Measurements from ENCODE around the gene PRKAG2. TPM values are rescaled to one million over a fixed set of nuclear protein-coding genes. Genes with fewer than 3 reads are reported as not detected.
"Not testable (repeated sequence)": the region's sequence is repeated elsewhere in the genome, so short reads cannot be mapped to it uniquely, and the experiment has no call there.

Gene PRKAG2
- total and polyA plus RNA-seq, 2 experiments from 2014 or later = 9.1 to 14.9 TPM

- H3F3A ChIP-seq (replicated peaks; ENCODE audit: low read depth); H3K36me3 Mint-ChIP-seq (ENCODE audit: low read depth); H3K79me2 ChIP-seq (replicated peaks; ENCODE audit: insufficient read depth); H3K36me3 ChIP-seq (ENCODE audit: insufficient read depth); ATAC-seq; H3K9me2 ChIP-seq (ENCODE audit: insufficient read depth); H3K27ac Mint-ChIP-seq; DNase-seq (ENCODE audit: low spot score); H4K20me1 ChIP-seq (replicated peaks; ENCODE audit: insufficient read depth); H3K4me1 Mint-ChIP-seq; H3K9me3 Mint-ChIP-seq; H2AFZ ChIP-seq; H3K4me3 ChIP-seq; H3K27ac ChIP-seq (ENCODE audit: low read depth): not testable (repeated sequence)
- peaks cover 38% of the 10 kb centered on the region for H3K27me3 Mint-ChIP-seq (ENCODE audit: insufficient read depth, low read depth, poor library complexity)
- peak overlapping the region; percentile 83 for H3K4me3 Mint-ChIP-seq
- H3K4me2 ChIP-seq = peak overlapping the region; percentile 99; the same call in 1 of the 2 replicates
- H3K27me3 ChIP-seq (ENCODE audit: insufficient read depth) = peaks cover 39% of the 10 kb centered on the region
- H3K4me1 ChIP-seq (ENCODE audit: insufficient read depth) = peaks cover 11% of the 10 kb centered on the region
Measured at GRCh38 chr7:151874479-151874878, 2.4 kb downstream of the PRKAG2 start.

GRCh38 chr7:151873402-151873965 is 3.4 kb downstream of the PRKAG2 start:
- no peak overlapping the region for H3K4me2 ChIP-seq
- TF ChIP-seq STAT1 (IDR thresholded peaks at IDR 0.05; ENCODE audit: unreplicated experiment) (no peak), EZH2 (IDR thresholded peaks at IDR 0.05; ENCODE audit: low read depth, unreplicated experiment) (no peak), JUNB (IDR thresholded peaks at IDR 0.05; ENCODE audit: unreplicated experiment) (no peak), ZNF114 (CRISPR knock-in tag; IDR thresholded peaks at IDR 0.05) (no peak), CREB1 (CRISPR knock-in tag; IDR thresholded peaks at IDR 0.05; ENCODE audit: low read depth) (no peak), ZNF331 (CRISPR knock-in tag; IDR thresholded peaks at IDR 0.05; ENCODE audit: low read depth) (no peak), EZH2phosphoT487 (IDR thresholded peaks at IDR 0.05; ENCODE audit: unreplicated experiment) (no peak), NANOG (IDR thresholded peaks at IDR 0.05; ENCODE audit: borderline replicate concordance) (no peak), POLR2AphosphoS5 (IDR thresholded peaks at IDR 0.05; ENCODE audit: low read depth) (no peak)
- TF ChIP-seq, protein P1, sequence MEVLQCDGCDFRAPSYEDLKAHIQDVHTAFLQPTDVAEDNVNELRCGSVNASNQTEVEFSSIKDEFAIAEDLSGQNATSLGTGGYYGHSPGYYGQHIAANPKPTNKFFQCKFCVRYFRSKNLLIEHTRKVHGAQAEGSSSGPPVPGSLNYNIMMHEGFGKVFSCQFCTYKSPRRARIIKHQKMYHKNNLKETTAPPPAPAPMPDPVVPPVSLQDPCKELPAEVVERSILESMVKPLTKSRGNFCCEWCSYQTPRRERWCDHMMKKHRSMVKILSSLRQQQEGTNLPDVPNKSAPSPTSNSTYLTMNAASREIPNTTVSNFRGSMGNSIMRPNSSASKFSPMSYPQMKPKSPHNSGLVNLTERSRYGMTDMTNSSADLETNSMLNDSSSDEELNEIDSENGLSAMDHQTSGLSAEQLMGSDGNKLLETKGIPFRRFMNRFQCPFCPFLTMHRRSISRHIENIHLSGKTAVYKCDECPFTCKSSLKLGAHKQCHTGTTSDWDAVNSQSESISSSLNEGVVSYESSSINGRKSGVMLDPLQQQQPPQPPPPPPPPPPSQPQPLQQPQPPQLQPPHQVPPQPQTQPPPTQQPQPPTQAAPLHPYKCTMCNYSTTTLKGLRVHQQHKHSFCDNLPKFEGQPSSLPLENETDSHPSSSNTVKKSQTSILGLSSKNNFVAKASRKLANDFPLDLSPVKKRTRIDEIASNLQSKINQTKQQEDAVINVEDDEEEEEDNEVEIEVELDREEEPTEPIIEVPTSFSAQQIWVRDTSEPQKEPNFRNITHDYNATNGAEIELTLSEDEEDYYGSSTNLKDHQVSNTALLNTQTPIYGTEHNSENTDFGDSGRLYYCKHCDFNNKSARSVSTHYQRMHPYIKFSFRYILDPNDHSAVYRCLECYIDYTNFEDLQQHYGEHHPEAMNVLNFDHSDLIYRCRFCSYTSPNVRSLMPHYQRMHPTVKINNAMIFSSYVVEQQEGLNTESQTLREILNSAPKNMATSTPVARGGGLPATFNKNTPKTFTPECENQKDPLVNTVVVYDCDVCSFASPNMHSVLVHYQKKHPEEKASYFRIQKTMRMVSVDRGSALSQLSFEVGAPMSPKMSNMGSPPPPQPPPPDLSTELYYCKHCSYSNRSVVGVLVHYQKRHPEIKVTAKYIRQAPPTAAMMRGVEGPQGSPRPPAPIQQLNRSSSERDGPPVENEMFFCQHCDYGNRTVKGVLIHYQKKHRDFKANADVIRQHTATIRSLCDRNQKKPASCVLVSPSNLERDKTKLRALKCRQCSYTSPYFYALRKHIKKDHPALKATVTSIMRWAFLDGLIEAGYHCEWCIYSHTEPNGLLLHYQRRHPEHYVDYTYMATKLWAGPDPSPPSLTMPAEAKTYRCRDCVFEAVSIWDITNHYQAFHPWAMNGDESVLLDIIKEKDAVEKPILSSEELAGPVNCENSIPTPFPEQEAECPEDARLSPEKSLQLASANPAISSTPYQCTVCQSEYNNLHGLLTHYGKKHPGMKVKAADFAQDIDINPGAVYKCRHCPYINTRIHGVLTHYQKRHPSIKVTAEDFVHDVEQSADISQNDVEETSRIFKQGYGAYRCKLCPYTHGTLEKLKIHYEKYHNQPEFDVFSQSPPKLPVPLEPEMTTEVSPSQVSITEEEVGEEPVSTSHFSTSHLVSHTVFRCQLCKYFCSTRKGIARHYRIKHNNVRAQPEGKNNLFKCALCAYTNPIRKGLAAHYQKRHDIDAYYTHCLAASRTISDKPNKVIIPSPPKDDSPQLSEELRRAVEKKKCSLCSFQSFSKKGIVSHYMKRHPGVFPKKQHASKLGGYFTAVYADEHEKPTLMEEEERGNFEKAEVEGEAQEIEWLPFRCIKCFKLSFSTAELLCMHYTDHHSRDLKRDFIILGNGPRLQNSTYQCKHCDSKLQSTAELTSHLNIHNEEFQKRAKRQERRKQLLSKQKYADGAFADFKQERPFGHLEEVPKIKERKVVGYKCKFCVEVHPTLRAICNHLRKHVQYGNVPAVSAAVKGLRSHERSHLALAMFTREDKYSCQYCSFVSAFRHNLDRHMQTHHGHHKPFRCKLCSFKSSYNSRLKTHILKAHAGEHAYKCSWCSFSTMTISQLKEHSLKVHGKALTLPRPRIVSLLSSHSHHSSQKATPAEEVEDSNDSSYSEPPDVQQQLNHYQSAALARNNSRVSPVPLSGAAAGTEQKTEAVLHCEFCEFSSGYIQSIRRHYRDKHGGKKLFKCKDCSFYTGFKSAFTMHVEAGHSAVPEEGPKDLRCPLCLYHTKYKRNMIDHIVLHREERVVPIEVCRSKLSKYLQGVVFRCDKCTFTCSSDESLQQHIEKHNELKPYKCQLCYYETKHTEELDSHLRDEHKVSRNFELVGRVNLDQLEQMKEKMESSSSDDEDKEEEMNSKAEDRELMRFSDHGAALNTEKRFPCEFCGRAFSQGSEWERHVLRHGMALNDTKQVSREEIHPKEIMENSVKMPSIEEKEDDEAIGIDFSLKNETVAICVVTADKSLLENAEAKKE (CRISPR knock-in tag; IDR thresholded peaks at IDR 0.05) = no peak
- TF ChIP-seq, protein P2, sequence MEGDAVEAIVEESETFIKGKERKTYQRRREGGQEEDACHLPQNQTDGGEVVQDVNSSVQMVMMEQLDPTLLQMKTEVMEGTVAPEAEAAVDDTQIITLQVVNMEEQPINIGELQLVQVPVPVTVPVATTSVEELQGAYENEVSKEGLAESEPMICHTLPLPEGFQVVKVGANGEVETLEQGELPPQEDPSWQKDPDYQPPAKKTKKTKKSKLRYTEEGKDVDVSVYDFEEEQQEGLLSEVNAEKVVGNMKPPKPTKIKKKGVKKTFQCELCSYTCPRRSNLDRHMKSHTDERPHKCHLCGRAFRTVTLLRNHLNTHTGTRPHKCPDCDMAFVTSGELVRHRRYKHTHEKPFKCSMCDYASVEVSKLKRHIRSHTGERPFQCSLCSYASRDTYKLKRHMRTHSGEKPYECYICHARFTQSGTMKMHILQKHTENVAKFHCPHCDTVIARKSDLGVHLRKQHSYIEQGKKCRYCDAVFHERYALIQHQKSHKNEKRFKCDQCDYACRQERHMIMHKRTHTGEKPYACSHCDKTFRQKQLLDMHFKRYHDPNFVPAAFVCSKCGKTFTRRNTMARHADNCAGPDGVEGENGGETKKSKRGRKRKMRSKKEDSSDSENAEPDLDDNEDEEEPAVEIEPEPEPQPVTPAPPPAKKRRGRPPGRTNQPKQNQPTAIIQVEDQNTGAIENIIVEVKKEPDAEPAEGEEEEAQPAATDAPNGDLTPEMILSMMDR (conservative IDR thresholded peaks at IDR 0.05; ENCODE audit: low read depth in 2 of 2) = no peak
- TF ChIP-seq, protein P3, sequence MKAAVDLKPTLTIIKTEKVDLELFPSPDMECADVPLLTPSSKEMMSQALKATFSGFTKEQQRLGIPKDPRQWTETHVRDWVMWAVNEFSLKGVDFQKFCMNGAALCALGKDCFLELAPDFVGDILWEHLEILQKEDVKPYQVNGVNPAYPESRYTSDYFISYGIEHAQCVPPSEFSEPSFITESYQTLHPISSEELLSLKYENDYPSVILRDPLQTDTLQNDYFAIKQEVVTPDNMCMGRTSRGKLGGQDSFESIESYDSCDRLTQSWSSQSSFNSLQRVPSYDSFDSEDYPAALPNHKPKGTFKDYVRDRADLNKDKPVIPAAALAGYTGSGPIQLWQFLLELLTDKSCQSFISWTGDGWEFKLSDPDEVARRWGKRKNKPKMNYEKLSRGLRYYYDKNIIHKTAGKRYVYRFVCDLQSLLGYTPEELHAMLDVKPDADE (IDR thresholded peaks at IDR 0.05) = no peak

More at GRCh38 chr7:151873402-151873965, 3.4 kb downstream of the PRKAG2 start:
- Histone ChIP-seq H3K4me3 (no peak overlapping the region), H3K27me3 (ENCODE audit: insufficient read depth) (peaks cover 29% of the 10 kb centered on the region), H2AFZ (no peak overlapping the region), H3F3A (replicated peaks; ENCODE audit: low read depth) (no peaks in the 10 kb centered on the region), H3K9me2 (ENCODE audit: insufficient read depth) (no peaks in the 10 kb centered on the region), H3K4me1 (ENCODE audit: insufficient read depth) (peaks cover 14% of the 10 kb centered on the region), H3K36me3 (ENCODE audit: insufficient read depth) (no peaks in the 10 kb centered on the region), H4K20me1 (replicated peaks; ENCODE audit: insufficient read depth) (no peaks in the 10 kb centered on the region), H3K27ac (ENCODE audit: low read depth) (no peak overlapping the region), H3K79me2 (replicated peaks; ENCODE audit: insufficient read depth) (no peaks in the 10 kb centered on the region)
- Mint-ChIP-seq H3K36me3 (ENCODE audit: low read depth) (no peaks in the 10 kb centered on the region), H3K4me1 (peaks cover 7% of the 10 kb centered on the region), H3K27me3 (ENCODE audit: insufficient read depth, low read depth, poor library complexity) (peaks cover 28% of the 10 kb centered on the region), H3K9me3 (no peaks in the 10 kb centered on the region; the same call in 2 of the 3 replicates), H3K4me3 (no peak overlapping the region), H3K27ac (no peak overlapping the region)
- ATAC-seq = no peak
- DNase-seq (ENCODE audit: low spot score) = no peak
